Limb (tissue), 2 donors: ENCODE measurements around the gene DAPK2.
"Not testable (repeated sequence)": the region's sequence is repeated elsewhere in the genome, so short reads cannot be mapped to it uniquely, and the experiment has no call there.

Experiments
- DNase-seq, 2 donors: peaks; one replicate each; pipeline ENCODE4 v3.0.0-alpha.2; 2016; ENCODE audit errors: extremely low spot score in 2 of 2

The DAPK2 gene

DNA sequence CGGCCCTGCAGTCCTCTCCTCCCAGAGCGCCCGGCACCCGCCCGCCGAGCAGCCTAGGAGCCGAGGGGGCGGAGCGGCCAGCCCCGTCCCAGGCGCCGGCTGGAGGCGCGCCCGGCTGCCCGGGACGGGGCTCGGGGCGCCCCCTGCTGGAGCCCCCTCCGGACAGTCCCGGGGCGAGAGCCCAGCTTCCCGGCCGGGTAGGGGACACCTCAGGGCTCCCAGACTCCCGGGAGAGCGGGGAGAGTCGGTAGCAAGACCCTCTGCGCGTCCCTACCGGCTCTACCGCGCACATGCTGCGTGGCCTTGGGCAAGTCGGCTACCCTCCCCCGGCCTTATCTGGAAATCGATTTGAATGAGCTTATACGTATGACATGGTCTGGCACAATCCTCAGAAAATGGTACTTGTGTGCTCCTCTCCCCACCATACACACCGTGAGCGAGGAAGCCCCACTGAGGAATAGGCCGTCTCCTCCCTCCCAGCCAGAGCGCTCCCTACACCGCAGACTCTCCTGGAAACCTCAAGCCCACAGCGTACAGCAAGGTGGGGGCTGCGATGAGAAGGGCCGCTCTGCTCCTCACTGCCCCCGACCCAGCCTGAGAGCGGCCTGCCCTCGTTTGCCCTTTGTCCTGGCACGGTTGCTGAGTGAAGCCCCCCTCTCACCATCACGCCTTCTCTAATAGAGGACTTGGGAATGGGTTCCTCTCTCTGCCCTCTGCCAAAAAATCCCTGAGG, at the start of gene DAPK2:
Gene DAPK2, minus strand, starts transcription at position 65 of the 733 bp plus-strand sequence. CDS start 6,224 bp downstream, outside the sequence.
- peak; percentile 30 to 77 for DNase-seq

DNA sequence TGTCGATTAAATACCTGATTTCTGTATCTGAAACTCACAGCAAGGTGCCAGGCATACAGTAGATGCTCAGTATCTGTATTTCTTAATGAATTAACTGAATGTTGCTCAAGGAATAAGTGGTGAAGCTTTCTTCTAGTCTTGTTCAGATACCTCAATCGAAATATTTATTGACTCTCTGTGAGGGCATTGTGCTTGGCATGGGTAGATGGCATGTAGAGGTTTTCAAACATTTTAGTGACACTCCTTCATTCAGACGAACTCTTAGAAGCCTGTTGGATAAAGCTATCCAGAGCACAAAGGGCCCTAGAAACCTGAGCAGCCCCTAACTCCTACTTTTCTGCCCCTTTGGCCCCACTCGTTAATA, 49.1 kb upstream of the DAPK2 start:
- DNase-seq = no peak

DNA sequence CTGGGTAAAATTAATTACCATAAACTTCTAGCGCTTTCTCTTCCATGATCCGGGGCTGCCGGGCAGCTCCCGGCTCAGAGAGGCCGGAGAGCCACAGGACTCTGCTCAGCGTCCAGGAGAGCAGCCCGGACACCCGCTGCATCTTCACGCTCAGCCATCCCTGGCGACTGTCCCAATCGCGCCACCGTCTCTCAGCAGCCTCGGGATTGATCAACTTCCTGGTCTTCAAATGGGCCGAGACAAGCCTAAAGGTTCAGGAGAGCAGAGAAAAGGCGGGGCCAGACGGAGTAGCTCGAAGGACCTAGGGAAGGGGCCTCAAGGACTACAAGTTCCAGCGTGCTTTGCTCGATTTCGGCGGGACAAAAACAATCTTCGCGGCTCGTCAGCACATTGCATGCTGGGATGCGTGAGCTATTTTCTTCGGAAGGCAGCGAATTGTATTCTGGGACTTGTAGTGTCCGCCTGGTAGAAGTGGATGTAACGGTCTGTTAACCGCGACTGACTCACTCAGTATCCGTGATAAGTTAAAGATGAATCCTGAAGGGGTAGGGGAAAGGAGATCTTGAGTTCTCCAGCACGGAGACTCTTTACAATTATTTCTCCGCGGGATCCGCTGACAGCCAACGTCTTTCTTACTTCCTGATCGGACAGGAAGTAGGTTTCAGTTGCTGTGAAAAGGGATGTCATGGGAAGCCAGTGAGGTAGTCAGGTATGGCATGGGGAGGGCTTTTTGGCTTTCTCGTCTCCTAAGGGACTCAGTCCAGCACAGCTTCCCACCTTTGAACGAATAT, 47.5 kb upstream of the DAPK2 start, which contains the start of gene CIAO2A:
Gene CIAO2A, minus strand, starts transcription at position 212 of the 791 bp plus-strand sequence. Its CDS starts 70 bp downstream, at position 142.
- DNase-seq = peak; percentile 93 to 98

DNA sequence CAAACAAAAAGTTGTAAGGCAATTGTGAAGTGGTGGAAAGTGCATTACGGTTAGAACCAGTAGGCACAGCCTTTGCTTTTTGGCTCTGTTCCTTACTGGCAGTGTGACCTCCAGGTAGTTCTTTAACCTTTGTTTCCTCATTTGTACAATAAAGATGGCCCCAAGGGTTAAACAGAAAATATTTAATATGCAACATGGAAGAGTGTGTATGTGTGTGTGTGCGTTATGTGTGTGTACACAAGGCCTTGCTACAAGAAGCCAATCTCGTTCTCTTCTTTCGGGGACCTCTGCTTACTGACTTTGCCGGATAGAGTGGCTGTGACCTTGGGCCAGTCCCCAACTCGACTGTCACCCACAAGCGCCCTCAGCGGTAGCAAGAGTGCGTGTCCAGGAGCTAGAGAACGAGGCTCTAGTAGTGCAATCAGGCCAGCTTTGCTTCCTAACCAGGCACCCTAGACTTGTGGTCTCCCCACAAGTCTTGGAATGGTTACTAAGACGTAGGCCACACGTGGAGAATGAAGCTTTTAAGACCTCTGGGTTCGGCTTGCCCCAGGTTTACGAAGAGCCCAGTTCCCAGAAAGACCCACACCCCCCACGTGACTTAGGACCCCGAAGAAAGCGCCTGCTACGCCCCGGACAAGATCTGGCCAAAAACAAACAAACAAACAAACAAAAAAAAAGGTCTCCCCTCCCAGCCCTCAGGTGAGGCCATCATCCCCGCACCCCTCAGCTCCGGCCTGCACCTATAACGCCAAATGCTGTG, 46.8 kb upstream of the DAPK2 start:
- peak in 1 of 2 donors; percentile 21 for DNase-seq

DNA sequence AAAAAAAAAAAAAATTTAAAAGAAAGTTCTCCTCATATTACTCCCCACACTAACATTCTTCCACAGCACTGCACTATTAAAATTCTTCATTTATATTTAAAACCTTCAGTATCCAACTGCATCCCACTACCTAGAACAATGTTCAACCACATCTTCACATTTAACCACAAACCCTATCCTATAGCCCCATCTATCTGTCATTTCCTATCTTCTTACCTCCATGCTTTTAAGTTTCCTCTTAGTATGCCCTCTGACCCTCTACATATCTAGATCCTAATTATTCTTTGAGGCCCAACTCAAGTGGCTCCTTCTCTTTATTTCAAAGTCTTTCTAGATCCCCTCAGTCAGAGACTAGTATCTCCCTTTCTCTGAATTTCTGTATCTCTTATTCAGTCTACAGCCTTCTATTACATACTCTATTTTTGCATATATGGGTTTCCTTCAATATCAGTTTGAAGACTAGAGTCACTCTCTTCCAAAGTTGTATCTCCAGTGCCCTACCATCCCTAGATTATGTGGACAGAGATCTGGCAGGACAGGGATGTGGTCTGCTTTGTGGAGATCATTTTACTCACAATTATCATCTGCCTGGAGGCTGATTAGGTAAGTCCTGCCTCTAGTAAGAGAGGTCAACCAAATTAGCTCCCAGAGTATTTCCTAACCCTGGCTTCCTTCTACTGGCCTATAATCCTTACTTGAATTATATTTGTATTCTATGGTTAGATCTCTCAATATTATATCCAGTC, 46.0 kb upstream of the DAPK2 start:
- no peak for DNase-seq

DNA sequence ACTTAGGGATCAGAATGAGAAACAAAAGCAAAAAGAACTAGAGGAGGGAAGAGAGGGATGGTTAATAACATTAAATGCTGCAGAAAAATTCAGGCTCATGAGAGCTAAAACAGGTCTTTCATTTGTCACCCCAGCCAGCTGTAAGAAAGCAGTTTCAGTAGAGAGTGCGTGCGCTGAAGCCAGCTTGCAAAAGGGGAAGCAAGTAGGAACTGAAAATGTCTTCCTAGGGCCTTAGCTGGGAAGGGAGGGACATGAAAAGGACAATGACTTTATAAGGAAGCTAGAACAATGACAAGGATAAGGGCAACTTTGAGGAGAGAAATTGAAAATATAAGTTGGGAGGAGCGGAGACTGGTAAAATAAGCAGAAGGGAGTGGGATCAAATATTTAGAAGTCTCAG, 44.2 kb upstream of the DAPK2 start:
- no peak for DNase-seq

DNA sequence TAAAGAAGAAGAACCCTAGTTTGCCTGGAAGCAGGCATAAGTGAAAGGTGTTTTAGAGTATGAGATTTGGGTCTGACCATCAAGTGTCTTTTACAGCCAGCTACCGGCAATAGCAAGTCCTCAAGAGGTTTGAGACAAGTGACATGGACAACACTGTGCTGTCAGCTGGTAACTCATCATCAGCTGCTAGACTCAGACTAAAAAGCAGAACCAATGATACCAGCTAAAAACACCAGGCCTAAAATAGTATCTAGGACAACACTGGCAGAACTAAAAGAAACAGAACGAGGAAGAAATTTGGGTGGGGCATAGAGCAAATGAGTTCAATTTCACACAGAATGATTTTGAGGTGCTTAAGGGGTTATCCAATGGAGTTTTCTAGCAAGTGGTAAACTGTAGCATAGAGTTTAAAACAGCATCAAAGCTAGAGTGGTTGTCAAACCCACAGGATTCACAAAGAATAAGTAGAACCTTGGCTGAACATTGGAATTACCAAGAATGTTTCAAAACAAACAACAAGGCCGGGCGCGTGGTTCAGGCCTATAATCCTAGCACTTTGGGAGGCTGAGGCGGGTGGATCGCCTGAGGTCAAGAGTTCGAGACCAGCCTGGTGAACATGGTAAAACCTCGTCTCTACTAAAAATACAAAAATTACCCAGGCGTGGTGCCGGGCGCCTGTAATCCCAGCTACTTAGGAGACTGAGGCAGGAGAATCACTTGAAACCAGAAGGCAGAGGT, 43.4 kb upstream of the DAPK2 start:
- no peak for DNase-seq

DNA sequence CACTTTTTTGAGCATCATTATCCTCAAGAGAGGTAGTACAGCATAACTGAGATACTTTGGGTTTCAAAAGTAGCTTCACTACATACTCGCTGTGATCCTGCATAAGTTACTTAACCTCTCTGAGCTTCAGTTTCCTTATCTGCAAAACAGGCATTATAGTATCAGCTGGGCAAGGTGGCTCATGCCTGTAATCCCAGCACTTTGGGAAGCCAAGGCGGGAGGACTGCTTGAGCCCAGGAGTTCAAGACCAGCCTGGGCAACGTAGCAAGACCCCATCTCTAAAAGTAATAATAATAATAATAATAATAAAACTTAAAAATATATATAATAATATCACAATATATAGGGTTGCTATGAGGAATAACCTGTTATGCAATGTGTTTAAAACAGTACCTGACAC, 36.5 kb upstream of the DAPK2 start:
- DNase-seq = no peak

DNA sequence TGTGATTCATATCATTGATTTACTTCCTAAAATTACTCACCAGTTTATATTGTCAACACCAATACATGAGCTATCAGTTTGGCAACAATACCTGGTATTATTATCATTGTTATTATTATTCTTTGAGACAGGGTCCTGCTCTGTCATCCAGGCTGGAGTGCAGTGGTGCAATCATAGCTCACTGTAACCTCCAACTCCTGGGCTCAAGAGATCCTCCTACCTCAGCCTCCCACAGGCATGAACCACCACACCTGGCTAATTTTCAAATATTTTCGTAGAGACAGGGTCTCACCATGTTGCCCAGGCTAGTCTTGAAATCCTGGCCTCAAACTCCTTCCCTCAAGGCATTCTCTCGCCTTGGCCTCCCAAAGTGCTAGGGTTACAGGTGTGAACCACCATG, 27.2 kb upstream of the DAPK2 start:
- DNase-seq = not testable (repeated sequence)

DNA sequence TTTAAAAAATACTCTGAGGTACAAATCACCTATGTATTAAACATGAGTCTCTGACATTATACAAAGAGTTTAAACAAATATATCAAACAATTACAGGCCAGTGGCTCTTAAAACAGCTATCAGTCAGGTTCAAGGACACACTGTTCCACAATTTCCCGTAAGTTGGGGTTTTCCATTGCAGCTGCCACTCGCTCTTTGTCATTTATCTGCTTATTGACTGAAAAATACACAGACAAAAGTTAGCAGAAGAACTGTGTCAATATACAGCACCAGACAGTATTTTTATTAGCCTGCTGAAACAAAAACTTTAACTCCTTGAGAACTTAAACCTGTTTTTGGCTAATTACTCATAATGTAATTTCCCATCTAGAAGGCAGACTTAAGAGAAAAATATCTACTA, 26.5 kb upstream of the DAPK2 start:
- no peak for DNase-seq

DNA sequence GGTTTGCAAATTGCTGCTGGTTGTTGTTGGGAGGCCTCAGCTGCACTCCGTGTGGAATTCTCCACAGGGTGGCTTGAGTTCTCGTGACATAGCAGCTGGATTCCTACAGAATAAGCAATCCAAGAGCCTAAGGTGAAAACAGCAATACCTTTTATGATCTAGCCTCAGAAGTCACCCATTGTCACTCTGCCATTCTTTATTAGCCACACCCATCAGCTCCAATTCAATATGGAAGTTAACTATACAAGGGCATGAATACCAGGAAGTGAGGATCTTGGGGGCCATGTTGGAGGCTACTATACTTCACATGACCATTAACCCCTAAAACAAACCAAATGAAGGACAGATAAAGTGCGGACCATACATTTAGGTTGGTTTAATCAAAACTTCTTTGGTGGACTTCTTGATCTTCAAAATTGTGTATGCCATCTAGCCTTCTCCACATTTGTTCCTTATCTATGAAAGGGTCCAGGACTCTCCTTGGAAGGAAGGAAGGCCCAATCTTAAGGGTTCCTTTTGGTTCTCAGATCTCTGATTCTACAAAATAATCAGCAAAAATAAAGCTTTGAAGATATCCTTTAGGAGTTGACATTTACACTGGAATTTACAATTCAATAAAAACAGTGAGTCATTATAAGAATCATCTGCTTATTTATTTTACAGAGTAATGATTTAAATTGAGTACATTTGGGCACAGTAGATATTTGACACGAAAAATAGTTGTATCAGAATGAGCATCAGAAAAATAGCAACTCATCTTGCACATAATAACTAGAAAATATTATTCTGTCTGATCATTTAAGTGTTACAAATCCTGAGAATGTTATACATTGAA, 25.9 kb upstream of the DAPK2 start:
- no peak for DNase-seq

DNA sequence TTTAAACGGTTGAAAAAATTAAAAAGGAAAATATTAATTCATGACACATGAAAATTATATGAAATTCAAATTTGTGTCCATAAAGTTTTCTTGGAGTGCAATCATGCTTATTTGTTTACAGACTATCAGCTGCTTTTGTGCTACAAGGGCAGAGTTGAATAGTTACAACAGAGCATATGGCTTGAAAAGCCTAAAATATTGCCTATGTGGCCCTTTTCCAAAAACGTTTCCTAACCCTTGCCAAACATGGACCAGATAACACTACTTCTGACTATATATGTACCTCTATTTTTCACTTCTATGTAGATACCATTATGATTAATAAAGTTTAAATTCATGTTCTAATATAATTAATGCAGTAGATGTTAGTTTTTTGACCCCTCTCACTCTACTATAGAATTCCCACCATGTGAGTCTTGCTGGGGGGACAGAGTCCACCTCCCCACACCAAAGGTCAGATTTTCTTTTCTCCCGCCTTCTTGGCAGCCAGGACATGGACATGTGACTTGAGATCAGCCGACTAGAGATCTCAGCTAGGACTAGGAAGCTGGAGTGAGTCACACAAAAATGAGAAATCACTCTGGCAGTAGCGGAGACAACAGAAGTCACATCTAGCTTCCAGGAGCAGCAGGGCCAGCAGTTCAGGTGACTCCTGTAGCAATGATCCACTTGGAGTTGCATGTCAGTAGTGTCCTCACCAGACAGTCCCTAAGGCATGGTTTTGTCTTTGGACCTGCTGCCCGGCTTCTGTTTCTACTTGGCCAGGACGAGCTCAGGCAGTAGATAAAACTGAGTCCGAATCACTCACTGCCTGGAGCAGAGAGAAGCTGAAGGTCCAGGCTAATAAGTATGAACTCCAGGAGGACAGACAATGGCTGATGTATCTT, 24.9 kb upstream of the DAPK2 start:
- DNase-seq = no peak

DNA sequence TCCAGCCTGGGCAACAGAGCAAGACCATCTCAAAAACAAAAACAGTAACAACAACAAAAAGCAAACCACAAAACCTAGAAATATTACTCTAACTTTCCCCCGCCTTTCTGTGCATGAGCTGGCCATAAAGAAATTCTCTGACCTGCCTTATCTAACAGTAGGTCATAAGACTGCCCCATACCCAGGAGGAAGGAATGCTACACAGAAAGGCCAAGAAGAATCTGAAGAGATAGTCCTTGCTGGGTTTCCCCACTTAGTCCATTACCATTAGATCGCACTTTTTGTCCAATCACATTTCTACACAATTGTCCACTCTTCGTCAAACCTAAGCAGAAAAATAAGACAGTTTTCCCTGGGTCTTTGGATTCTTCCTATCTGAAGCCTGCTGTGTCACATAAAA, 23.8 kb upstream of the DAPK2 start:
- no peak for DNase-seq

DNA sequence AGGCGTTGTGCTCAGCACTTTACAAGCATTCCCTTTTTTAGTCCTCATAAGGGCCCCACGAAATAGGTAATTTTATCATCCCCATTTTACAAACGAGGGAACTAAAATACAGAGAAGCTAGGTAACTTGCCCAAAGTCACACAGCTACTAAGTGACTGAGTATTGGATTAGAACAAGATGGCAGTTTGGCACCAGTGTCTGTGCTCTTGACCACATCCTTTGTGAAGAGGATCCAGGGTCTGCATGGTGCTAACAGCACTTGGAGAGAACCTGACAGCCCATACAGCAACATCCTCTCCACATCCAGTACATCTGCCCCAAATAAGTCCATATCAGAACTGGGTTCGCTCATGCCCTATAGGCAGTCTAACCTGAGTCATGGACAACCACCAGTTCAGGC, 21.8 kb upstream of the DAPK2 start:
- no peak for DNase-seq

DNA sequence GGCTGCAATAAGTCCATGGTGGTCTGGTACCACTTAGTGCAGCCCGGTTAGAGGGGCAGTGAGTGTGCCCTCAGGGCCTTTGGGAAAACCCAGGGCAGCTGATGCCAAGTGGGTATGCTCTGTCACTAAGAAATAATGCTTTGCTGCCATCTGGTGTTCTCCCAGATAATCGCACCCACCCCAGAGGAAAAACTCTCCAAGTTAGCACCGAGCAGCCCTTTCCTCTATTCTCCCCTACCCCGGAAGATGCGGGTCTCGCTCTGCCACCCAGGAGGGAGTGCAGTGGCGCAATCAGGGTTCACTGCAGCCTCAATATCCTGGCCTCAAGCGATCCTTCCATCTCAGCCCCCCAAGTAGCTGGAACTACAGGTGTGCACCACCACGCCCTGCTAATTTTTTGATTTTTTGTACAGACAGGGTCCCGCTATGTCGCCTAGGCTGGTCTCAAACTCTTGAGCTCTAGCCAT, 21.3 kb upstream of the DAPK2 start:
- peak; percentile 70 to 83 for DNase-seq

DNA sequence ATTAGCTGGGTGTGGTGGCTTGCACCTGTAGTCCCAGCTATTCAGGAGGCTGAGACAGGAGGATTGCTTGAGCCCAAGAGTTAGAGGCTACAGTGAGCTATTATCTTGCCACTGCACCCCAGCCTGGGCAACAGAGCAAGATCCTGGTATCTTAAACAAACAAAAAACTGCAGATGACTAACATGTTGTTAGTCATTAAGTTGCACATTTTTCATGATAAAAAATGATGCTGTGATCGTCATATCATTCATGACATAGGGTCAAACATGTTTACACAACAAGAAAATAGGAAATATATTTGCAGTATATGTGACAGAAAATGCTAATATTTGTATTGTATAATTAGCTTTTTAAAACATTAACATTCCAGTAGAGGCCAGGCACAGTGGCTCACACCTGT, 20.2 kb upstream of the DAPK2 start:
- DNase-seq = no peak

DNA sequence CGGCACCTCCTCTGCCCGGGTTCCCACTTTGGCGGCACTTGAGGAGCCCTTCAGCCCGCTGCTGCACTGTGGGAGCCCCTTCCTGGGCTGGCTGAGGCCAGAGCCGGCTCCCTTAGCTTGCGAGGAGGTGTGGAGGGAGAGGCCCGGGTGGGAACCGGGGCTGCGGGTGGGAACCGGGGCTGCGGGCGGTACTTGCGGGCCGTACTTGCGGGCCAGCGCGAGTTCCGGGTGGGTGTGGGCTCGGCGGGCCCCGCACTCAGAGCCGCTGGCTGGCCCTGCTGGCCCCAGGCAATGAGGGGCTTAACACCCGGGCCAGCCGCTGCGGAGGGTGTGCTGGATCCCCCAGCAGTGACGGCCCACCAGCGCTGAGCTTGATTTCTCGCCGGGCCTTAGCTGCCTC, 14.4 kb upstream of the DAPK2 start:
- DNase-seq = no peak

DNA sequence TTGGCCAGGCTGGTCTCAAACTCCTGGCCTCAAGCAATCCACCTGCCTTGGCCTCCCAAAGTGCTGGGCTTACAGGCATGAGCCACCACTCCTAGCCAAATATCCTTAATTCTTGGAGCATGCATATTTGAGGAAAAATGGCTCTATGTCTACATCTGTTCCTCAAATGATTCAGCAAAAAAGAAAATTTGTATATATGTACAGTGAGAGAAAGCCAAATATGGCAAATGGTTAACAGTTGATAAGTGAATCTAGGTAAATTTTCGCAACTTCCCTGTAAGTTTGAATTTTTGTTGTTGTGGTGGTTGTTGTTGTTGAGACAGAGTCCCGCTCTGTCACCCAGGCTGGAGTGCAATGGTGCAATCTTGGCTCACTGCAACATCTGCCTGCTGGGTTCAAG, 12.8 kb upstream of the DAPK2 start:
- not testable (repeated sequence) for DNase-seq

DNA sequence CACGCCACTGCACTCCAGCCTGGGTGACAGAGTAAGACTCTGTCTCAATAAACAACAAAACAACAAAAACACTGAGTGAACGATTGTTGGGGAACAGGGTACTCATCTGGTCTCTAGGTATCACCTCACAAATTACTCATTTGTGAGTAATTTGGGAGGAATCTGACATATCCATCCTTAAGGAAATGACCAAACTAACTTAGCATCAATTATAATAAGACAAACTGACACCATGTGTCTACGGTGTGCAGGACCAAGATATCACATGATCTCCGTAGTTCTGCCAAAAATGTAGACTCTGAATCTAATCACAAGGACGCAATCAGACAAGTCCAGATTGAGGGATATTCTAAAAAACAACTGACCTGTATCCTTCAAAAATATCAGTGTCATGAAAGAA, 12.0 kb upstream of the DAPK2 start:
- no peak for DNase-seq
